Measurements from ENCODE around the gene ADAM22.

ADAM22 gene

DNA sequence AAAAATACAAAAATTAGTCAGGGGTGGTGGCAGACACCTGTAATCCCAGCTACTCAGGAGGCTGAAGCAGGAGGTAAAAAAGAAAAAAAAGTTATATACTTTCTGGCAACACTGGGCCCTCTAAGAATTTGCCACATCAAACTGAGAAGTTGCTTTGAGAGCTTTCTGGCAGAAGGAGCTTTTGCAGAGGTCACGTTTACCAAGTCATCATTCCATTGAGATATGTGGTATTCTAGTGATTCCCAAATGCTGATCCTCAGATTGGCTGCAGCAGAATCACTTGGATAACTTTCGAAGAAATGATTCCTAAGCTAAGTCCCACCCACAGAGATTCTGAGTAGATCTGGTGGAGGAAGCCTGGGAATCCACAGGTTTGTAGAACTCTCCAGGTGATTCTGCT, 80.5 kb downstream of the ADAM22 start:
- no peaks in the 10 kb centered on the region for H3K36me3 ChIP-seq (ENCODE audit: control insufficient read depth, insufficient read depth, low read length)
- H3K4me1 ChIP-seq (ENCODE audit: control insufficient read depth, insufficient read depth, low read length) = no peaks in the 10 kb centered on the region
- no peak overlapping the region for H3K9ac ChIP-seq (ENCODE audit: low read length)
- no peak overlapping the region for H3K4me3 ChIP-seq (ENCODE audit: low read length)
- no peaks in the 10 kb centered on the region for H3K27me3 ChIP-seq (ENCODE audit: control insufficient read depth, insufficient read depth, low read length)
- no peaks in the 10 kb centered on the region for H3K9me3 ChIP-seq (ENCODE audit: control insufficient read depth, low read length)

DNA sequence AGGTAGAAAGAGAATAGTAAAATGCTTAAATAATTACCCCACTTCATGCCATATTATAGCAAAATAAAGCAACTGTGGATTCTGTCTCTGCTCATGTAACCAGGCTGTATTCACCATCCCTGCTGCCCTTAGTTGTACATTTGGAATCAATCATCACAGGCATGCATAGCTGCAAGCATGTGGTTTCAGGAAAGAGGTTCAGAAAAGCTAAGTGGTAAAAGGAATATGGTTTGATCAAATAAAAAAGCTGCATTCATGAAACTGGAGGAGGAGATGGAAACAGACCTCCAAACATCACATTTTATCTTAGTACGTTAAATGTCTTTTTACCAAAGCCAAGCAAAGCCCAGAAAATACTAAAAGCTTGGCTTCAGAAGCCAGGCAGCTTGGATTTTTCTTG, 81.3 kb downstream of the ADAM22 start:
- Histone ChIP-seq H3K27me3 (ENCODE audit: control insufficient read depth, insufficient read depth, low read length) (no peaks in the 10 kb centered on the region), H3K9ac (ENCODE audit: low read length) (no peak overlapping the region), H3K4me1 (ENCODE audit: control insufficient read depth, insufficient read depth, low read length) (no peaks in the 10 kb centered on the region), H3K4me3 (ENCODE audit: low read length) (no peak overlapping the region), H3K9me3 (ENCODE audit: control insufficient read depth, low read length) (no peaks in the 10 kb centered on the region), H3K36me3 (ENCODE audit: control insufficient read depth, insufficient read depth, low read length) (no peaks in the 10 kb centered on the region)

DNA sequence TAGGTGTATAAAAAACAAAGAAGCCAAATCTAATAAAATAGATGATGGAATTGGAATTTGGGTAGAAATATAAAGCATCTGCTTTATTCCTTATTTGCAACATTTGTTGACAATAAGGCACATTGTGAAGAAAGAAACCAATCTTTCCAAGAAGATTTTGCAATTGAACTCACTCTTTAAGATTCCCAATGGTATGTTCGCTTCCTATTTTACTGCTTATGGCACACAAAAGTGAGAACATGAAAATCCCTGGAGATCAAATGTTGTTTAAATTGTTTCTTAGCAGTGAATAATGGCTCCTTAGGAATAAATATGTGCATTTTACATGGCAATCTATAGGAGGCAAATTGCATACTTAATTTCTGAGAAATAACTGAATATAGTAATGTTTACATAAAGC, 84.5 kb downstream of the ADAM22 start:
- Histone ChIP-seq H3K9ac (ENCODE audit: low read length) (no peak overlapping the region), H3K36me3 (ENCODE audit: control insufficient read depth, insufficient read depth, low read length) (no peaks in the 10 kb centered on the region), H3K4me1 (ENCODE audit: control insufficient read depth, insufficient read depth, low read length) (no peaks in the 10 kb centered on the region), H3K4me3 (ENCODE audit: low read length) (no peak overlapping the region), H3K27me3 (ENCODE audit: control insufficient read depth, insufficient read depth, low read length) (no peaks in the 10 kb centered on the region), H3K9me3 (ENCODE audit: control insufficient read depth, low read length) (no peaks in the 10 kb centered on the region)

DNA sequence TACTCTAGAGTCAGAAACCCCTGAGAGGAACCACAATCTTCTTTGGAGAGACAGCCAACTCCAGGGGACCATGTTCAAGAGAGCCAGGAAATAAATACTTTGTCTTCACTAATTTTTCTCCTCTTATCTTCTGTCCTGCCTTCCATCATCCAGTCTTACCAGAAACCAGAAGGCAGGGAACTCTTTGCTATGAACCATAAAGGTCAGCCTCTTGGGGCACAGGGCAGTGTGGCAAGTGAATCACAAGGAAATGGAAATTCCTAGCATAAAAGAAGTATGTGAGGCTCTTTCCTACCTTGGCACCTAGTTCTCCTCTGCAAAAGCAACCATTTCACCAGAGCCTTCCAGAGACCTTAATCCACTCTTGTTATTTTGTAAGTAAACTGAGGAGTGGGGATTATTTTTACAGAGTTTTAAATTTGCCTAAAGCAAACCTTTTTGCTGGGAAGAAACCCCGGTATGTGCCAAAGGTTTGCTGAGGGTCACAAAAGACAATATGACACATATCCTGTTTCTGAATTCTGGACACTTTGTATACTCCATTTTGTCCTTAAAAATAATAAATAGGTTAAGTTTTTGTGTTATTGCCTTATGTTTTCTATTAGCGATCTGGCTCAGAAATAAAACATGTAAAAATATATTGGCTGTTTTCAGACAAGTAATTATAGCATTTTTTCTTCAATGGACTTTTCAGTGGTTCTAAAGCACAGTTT, 87.1 kb downstream of the ADAM22 start:
- no peaks in the 10 kb centered on the region for H3K36me3 ChIP-seq (ENCODE audit: control insufficient read depth, insufficient read depth, low read length)
- no peaks in the 10 kb centered on the region for H3K4me1 ChIP-seq (ENCODE audit: control insufficient read depth, insufficient read depth, low read length)
- no peaks in the 10 kb centered on the region for H3K9me3 ChIP-seq (ENCODE audit: control insufficient read depth, low read length)
- H3K27me3 ChIP-seq (ENCODE audit: control insufficient read depth, insufficient read depth, low read length) = no peaks in the 10 kb centered on the region
- no peak overlapping the region for H3K4me3 ChIP-seq (ENCODE audit: low read length)
- H3K9ac ChIP-seq (ENCODE audit: low read length) = no peak overlapping the region

DNA sequence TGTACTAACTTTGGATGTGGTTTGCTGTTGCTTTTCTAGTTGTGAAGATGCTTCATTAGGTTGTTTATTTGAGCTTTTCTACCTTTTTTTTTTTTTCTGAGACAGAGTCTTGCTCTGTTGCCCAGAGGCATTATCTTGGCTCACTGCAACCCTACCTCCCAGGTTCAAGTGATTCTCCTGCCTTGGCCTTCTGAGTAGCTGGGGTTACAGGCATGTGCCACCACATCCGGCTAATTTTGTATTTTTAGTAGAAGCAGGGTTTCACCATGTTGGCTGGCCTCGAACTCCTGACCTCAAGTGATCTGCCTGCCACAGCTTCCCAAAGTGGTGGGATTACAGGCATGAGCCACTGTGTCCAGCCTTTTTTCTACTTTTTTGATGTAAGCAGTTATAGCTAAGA, 93.7 kb downstream of the ADAM22 start:
- Histone ChIP-seq H3K36me3 (ENCODE audit: control insufficient read depth, insufficient read depth, low read length) (no peaks in the 10 kb centered on the region), H3K27me3 (ENCODE audit: control insufficient read depth, insufficient read depth, low read length) (no peaks in the 10 kb centered on the region), H3K9me3 (ENCODE audit: control insufficient read depth, low read length) (no peaks in the 10 kb centered on the region), H3K9ac (ENCODE audit: low read length) (no peak overlapping the region), H3K4me3 (ENCODE audit: low read length) (no peak overlapping the region), H3K4me1 (ENCODE audit: control insufficient read depth, insufficient read depth, low read length) (no peaks in the 10 kb centered on the region)

DNA sequence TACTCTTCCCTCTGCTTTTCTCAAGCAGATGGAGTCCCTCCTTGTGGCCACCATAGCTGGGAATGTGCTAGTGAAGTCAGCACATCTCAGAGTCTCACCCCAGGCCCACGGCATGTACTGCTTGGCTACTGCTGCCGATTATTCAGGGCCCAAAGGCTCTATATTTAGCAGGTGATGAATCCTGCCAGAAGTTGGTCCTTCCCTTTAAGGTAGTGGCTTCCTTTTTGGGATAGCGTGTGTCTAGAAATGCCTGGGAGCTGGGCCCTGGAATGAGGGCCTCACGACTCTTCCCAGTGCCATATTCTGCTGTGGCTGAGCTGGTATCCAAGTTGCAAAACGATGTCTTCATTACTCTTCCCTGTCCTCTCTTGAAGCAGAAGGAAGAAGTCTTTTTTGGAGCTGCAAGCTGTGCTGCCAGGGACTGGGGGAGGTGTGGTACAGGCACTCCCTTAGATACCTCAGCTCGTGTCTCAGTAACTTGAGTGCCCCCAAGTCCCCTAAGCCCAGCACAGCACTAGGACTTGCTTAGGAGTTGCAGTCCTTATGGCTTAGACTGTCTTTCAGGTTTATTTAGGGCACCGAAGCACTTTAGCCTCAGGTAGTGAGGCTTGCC, 100.1 kb downstream of the ADAM22 start:
- no peak overlapping the region for H3K9ac ChIP-seq (ENCODE audit: low read length)
- no peaks in the 10 kb centered on the region for H3K9me3 ChIP-seq (ENCODE audit: control insufficient read depth, low read length)
- H3K4me1 ChIP-seq (ENCODE audit: control insufficient read depth, insufficient read depth, low read length) = no peaks in the 10 kb centered on the region
- H3K36me3 ChIP-seq (ENCODE audit: control insufficient read depth, insufficient read depth, low read length) = no peaks in the 10 kb centered on the region
- no peak overlapping the region for H3K4me3 ChIP-seq (ENCODE audit: low read length)
- H3K27me3 ChIP-seq (ENCODE audit: control insufficient read depth, insufficient read depth, low read length) = no peaks in the 10 kb centered on the region

DNA sequence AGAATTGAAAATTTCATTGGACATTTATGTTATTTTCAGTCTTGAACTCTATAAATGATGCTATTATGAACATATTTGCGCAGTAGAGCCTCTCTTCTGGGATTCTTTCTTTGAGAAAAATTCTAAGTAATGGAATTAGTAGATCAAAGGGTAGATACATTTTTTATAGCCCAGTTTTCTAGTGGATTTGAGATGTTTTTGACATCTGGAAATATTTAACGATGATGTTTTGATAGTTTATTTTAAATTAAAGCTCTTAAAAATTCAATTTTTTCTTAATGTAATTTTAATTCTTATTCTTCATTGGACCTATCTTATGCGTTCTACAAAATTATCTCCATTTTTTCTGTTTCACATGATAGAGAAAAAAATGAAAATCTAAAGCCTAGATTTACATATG, 103.0 kb downstream of the ADAM22 start:
- Histone ChIP-seq H3K9me3 (ENCODE audit: control insufficient read depth, low read length) (no peaks in the 10 kb centered on the region), H3K9ac (ENCODE audit: low read length) (no peak overlapping the region), H3K27me3 (ENCODE audit: control insufficient read depth, insufficient read depth, low read length) (no peaks in the 10 kb centered on the region), H3K4me3 (ENCODE audit: low read length) (no peak overlapping the region), H3K4me1 (ENCODE audit: control insufficient read depth, insufficient read depth, low read length) (no peaks in the 10 kb centered on the region), H3K36me3 (ENCODE audit: control insufficient read depth, insufficient read depth, low read length) (no peaks in the 10 kb centered on the region)

DNA sequence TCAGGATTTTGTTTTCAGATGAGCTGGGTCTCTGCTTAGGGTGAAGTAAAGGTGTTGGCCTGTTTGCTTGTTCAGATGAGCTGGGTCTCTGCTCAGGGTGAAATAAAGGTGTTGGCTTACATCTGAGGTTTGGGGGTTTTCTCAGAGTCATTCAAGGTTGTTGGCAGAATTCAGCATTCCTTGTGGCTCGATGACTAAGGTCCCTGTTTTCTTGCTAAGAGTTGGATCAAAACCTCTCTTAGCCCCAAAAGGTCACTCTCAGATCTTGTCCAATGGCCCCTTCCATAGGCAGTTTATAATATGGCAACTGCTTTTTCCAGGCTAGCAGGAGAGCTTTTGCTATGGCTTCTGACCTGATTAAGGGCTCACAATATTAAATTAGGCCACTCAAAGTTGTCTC, 106.6 kb downstream of the ADAM22 start:
- H3K36me3 ChIP-seq (ENCODE audit: control insufficient read depth, insufficient read depth, low read length) = no peaks in the 10 kb centered on the region
- no peaks in the 10 kb centered on the region for H3K9me3 ChIP-seq (ENCODE audit: control insufficient read depth, low read length)
- H3K9ac ChIP-seq (ENCODE audit: low read length) = no peak overlapping the region
- H3K27me3 ChIP-seq (ENCODE audit: control insufficient read depth, insufficient read depth, low read length) = no peaks in the 10 kb centered on the region
- H3K4me3 ChIP-seq (ENCODE audit: low read length) = no peak overlapping the region
- no peaks in the 10 kb centered on the region for H3K4me1 ChIP-seq (ENCODE audit: control insufficient read depth, insufficient read depth, low read length)

DNA sequence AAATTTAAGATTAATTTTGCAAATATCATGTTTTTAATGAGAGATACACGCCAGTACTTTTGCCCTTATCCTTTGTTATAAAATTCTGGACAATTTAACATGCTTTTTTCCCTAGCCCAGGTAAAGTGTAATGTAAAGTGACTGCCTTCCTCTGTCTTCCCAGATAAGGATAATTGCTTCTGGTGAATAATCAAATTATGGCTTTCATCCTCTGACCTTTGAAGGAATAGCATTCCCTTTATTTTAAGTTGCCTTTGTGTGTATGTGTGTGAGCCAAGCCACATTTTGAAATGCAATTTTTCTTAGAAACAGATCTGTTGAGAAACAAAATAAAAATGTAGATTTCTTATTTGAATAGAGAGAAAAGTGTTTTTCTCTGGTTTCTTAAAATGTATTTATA, 107.5 kb downstream of the ADAM22 start:
- Histone ChIP-seq H3K4me1 (ENCODE audit: control insufficient read depth, insufficient read depth, low read length) (no peaks in the 10 kb centered on the region), H3K9ac (ENCODE audit: low read length) (no peak overlapping the region), H3K27me3 (ENCODE audit: control insufficient read depth, insufficient read depth, low read length) (no peaks in the 10 kb centered on the region), H3K36me3 (ENCODE audit: control insufficient read depth, insufficient read depth, low read length) (no peaks in the 10 kb centered on the region), H3K9me3 (ENCODE audit: control insufficient read depth, low read length) (no peaks in the 10 kb centered on the region), H3K4me3 (ENCODE audit: low read length) (no peak overlapping the region)

DNA sequence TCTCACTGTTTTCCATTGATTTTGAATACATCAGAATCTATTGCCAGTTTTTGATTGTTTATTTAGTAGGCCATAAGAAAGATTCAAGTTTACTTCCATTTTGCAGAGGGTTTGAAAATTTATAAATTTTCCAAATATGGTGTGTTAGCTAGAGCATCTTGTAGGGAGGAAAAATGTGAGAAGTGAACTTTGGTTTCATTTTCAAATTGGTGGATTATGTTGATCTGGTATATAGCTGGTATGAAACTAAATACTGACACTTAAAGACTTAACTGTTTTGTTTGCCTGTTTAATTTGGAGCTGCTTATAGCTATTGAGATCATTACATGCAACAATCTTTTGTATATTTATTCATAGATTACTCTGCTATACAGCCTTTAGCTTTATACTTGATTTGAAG, 108.1 kb downstream of the ADAM22 start:
- H3K9me3 ChIP-seq (ENCODE audit: control insufficient read depth, low read length) = no peaks in the 10 kb centered on the region
- H3K9ac ChIP-seq (ENCODE audit: low read length) = no peak overlapping the region
- no peaks in the 10 kb centered on the region for H3K4me1 ChIP-seq (ENCODE audit: control insufficient read depth, insufficient read depth, low read length)
- H3K36me3 ChIP-seq (ENCODE audit: control insufficient read depth, insufficient read depth, low read length) = no peaks in the 10 kb centered on the region
- no peak overlapping the region for H3K4me3 ChIP-seq (ENCODE audit: low read length)
- H3K27me3 ChIP-seq (ENCODE audit: control insufficient read depth, insufficient read depth, low read length) = no peaks in the 10 kb centered on the region

DNA sequence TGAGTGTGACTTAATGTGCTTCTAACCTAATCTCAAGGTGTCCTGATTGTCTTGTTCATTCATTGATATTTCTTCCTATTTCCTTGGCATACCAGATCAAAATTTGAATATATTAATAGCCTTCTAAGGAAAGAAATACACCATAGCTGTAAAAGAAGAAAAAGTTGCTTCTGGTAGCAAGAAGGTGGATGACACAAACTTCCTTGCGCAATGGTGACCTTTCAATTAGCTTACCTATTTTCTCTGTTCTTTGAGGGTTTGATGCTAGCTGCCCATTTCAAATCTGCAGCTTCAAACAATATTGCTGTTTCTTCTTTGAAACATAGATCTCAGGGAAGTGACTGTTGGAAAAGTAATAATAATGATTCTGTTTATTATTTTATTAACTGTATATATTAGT, 108.8 kb downstream of the ADAM22 start:
- Histone ChIP-seq H3K27me3 (ENCODE audit: control insufficient read depth, insufficient read depth, low read length) (no peaks in the 10 kb centered on the region), H3K4me3 (ENCODE audit: low read length) (no peak overlapping the region), H3K36me3 (ENCODE audit: control insufficient read depth, insufficient read depth, low read length) (no peaks in the 10 kb centered on the region), H3K4me1 (ENCODE audit: control insufficient read depth, insufficient read depth, low read length) (no peaks in the 10 kb centered on the region), H3K9ac (ENCODE audit: low read length) (no peak overlapping the region), H3K9me3 (ENCODE audit: control insufficient read depth, low read length) (no peaks in the 10 kb centered on the region)

DNA sequence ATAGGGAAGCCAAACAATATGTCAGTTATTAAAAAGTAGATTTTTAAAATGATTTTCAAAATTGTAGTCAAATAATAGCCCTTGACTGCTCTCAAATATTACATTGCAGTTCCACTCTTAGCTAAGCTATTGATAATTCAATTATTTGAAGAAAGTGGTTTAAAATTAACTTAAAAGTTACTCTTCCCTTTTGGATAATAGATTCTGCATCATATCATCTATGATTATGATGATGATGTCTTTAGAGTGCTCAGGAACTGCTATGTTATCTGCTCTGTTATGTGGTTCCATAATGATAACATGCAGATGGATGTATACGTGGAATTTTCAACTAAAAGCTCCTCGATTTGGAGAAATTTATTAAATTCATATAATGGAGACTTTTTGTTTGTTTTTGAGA, 110.0 kb downstream of the ADAM22 start:
- H3K4me3 ChIP-seq (ENCODE audit: low read length) = no peak overlapping the region
- no peak overlapping the region for H3K9ac ChIP-seq (ENCODE audit: low read length)
- H3K36me3 ChIP-seq (ENCODE audit: control insufficient read depth, insufficient read depth, low read length) = no peaks in the 10 kb centered on the region
- no peaks in the 10 kb centered on the region for H3K27me3 ChIP-seq (ENCODE audit: control insufficient read depth, insufficient read depth, low read length)
- no peaks in the 10 kb centered on the region for H3K4me1 ChIP-seq (ENCODE audit: control insufficient read depth, insufficient read depth, low read length)
- H3K9me3 ChIP-seq (ENCODE audit: control insufficient read depth, low read length) = no peaks in the 10 kb centered on the region

Measured in mucosa of stomach (tissue), 1 donor.